ENCODE results near the gene CDH15. TPM values are rescaled to one million over a fixed set of nuclear protein-coding genes. Genes with fewer than 3 reads are reported as not detected.

Gene CDH15
- total and polyA plus RNA-seq, 2 experiments from 2014 or later: 0.06 TPM; not detected in 1

- H3K27me3 ChIP-seq (replicated peaks; ENCODE audit: insufficient read depth): no peaks in the 10 kb centered on the region
- H3K9me3 ChIP-seq (ENCODE audit: low read depth): no peaks in the 10 kb centered on the region
- no peak overlapping the region for H2AFZ ChIP-seq
- no peaks in the 10 kb centered on the region for H3F3A ChIP-seq (ENCODE audit: insufficient read depth)
- H3K9me2 ChIP-seq (ENCODE audit: insufficient read depth): no peaks in the 10 kb centered on the region
- H3K4me2 ChIP-seq (ENCODE audit: unreplicated experiment): no peak overlapping the region
- H4K20me1 ChIP-seq (ENCODE audit: insufficient read depth): no peaks in the 10 kb centered on the region
- no peaks in the 10 kb centered on the region for H3K4me1 ChIP-seq (ENCODE audit: insufficient read depth)
- no peak for DNase-seq
- in situ Hi-C loops (cut with MboI): no loop called here
- H3K27ac ChIP-seq: no peak overlapping the region
- peaks cover 5% of the 10 kb centered on the region for H3K36me3 ChIP-seq (ENCODE audit: low read depth)
- H3K9ac ChIP-seq: no peak overlapping the region
- H3K4me3 ChIP-seq: no peak overlapping the region
- H3K79me2 ChIP-seq (ENCODE audit: insufficient read depth): no peaks in the 10 kb centered on the region
- WGBS, 2 experiments (ENCODE audit: low coverage in 1 of 2, low lambda C conversion rate in 2 of 2, missing lambda C conversion rate in 2 of 2): 94 to 97% methylated on average over 16 to 25 of the region's 25 CpGs
- TF ChIP-seq EZH2 (IDR thresholded peaks at IDR 0.05; ENCODE audit: insufficient read depth, poor library complexity, severe bottlenecking) (no peak), EZH2phosphoT487 (IDR thresholded peaks at IDR 0.05; ENCODE audit: insufficient read depth, low read depth) (no peak)
These were observed 38.0 kb upstream of the CDH15 start for GRCh38 chr16:89133457-89134127.

GRCh38 chr16:89134269-89134668 is 37.3 kb upstream of the CDH15 start:
- Histone ChIP-seq H3K4me1 (ENCODE audit: insufficient read depth) (no peaks in the 10 kb centered on the region), H3K36me3 (ENCODE audit: low read depth) (peaks cover 5% of the 10 kb centered on the region), H3K9me3 (ENCODE audit: low read depth) (no peaks in the 10 kb centered on the region), H3K4me3 (no peak overlapping the region), H3K79me2 (ENCODE audit: insufficient read depth) (no peaks in the 10 kb centered on the region), H3K27ac (no peak overlapping the region), H3K27me3 (replicated peaks; ENCODE audit: insufficient read depth) (no peaks in the 10 kb centered on the region), H3K4me2 (ENCODE audit: unreplicated experiment) (no peak overlapping the region), H4K20me1 (ENCODE audit: insufficient read depth) (no peaks in the 10 kb centered on the region), H3F3A (ENCODE audit: insufficient read depth) (no peaks in the 10 kb centered on the region), H3K9ac (no peak overlapping the region), H2AFZ (no peak overlapping the region), H3K9me2 (ENCODE audit: insufficient read depth) (no peaks in the 10 kb centered on the region)
- in situ Hi-C loops (cut with MboI): no loop called here
- TF ChIP-seq EZH2 (IDR thresholded peaks at IDR 0.05; ENCODE audit: insufficient read depth, poor library complexity, severe bottlenecking) (no peak), EZH2phosphoT487 (IDR thresholded peaks at IDR 0.05; ENCODE audit: insufficient read depth, low read depth) (no peak)
- 96 to 97% methylated on average over 20 of the region's 20 CpGs for WGBS, 2 experiments (ENCODE audit: low coverage in 1 of 2, low lambda C conversion rate in 2 of 2, missing lambda C conversion rate in 2 of 2)
- DNase-seq: no peak

GRCh38 chr16:89135166-89135565 is 36.4 kb upstream of the CDH15 start:
- H3K9ac ChIP-seq: no peak overlapping the region
- H3F3A ChIP-seq (ENCODE audit: insufficient read depth): no peaks in the 10 kb centered on the region
- no peaks in the 10 kb centered on the region for H3K4me1 ChIP-seq (ENCODE audit: insufficient read depth)
- H3K27ac ChIP-seq: no peak overlapping the region
- H3K9me3 ChIP-seq (ENCODE audit: low read depth): no peaks in the 10 kb centered on the region
- no peak overlapping the region for H3K4me2 ChIP-seq (ENCODE audit: unreplicated experiment)
- H3K27me3 ChIP-seq (replicated peaks; ENCODE audit: insufficient read depth): no peaks in the 10 kb centered on the region
- no peak overlapping the region for H2AFZ ChIP-seq
- WGBS, 2 experiments (ENCODE audit: low coverage in 1 of 2, low lambda C conversion rate in 2 of 2, missing lambda C conversion rate in 2 of 2): 90 to 91% methylated on average over 10 to 11 of the region's 11 CpGs
- no peak overlapping the region for H3K4me3 ChIP-seq
- in situ Hi-C loops (cut with MboI): no loop called here
- H3K79me2 ChIP-seq (ENCODE audit: insufficient read depth): no peaks in the 10 kb centered on the region
- DNase-seq: no peak
- TF ChIP-seq EZH2 (IDR thresholded peaks at IDR 0.05; ENCODE audit: insufficient read depth, poor library complexity, severe bottlenecking) (no peak), EZH2phosphoT487 (IDR thresholded peaks at IDR 0.05; ENCODE audit: insufficient read depth, low read depth) (no peak)
- H3K9me2 ChIP-seq (ENCODE audit: insufficient read depth): no peaks in the 10 kb centered on the region
- H4K20me1 ChIP-seq (ENCODE audit: insufficient read depth): no peaks in the 10 kb centered on the region
- peaks cover 5% of the 10 kb centered on the region for H3K36me3 ChIP-seq (ENCODE audit: low read depth)

GRCh38 chr16:89135971-89136765 is 35.4 kb upstream of the CDH15 start:
- Histone ChIP-seq H3K27me3 (replicated peaks; ENCODE audit: insufficient read depth) (no peaks in the 10 kb centered on the region), H3K4me2 (ENCODE audit: unreplicated experiment) (no peak overlapping the region), H4K20me1 (ENCODE audit: insufficient read depth) (no peaks in the 10 kb centered on the region), H3K36me3 (ENCODE audit: low read depth) (peaks cover 5% of the 10 kb centered on the region; the same call in 1 of the 2 replicates), H3K9ac (no peak overlapping the region), H3K79me2 (ENCODE audit: insufficient read depth) (no peaks in the 10 kb centered on the region), H2AFZ (no peak overlapping the region), H3F3A (ENCODE audit: insufficient read depth) (no peaks in the 10 kb centered on the region), H3K9me2 (ENCODE audit: insufficient read depth) (no peaks in the 10 kb centered on the region), H3K4me3 (no peak overlapping the region), H3K4me1 (ENCODE audit: insufficient read depth) (no peaks in the 10 kb centered on the region), H3K27ac (no peak overlapping the region), H3K9me3 (ENCODE audit: low read depth) (no peaks in the 10 kb centered on the region)
- no peak for DNase-seq
- 91 to 92% methylated on average over 34 to 35 of the region's 35 CpGs for WGBS, 2 experiments (ENCODE audit: low coverage in 1 of 2, low lambda C conversion rate in 2 of 2, missing lambda C conversion rate in 2 of 2)
- in situ Hi-C loops (cut with MboI): no loop called here
- TF ChIP-seq EZH2phosphoT487 (IDR thresholded peaks at IDR 0.05; ENCODE audit: insufficient read depth, low read depth): no peak
- TF ChIP-seq EZH2 (IDR thresholded peaks at IDR 0.05; ENCODE audit: insufficient read depth, poor library complexity, severe bottlenecking): no peak
